ENCODE measurements around the gene PSAPL1. TPM values are rescaled to one million over a fixed set of nuclear protein-coding genes. Genes with fewer than 3 reads are reported as not detected.

The PSAPL1 gene
- total and polyA plus RNA-seq, 9 of the 15 experiments (the other 6 are each of a cell fraction or from before 2014, with no cell fraction given): not detected

DNA sequence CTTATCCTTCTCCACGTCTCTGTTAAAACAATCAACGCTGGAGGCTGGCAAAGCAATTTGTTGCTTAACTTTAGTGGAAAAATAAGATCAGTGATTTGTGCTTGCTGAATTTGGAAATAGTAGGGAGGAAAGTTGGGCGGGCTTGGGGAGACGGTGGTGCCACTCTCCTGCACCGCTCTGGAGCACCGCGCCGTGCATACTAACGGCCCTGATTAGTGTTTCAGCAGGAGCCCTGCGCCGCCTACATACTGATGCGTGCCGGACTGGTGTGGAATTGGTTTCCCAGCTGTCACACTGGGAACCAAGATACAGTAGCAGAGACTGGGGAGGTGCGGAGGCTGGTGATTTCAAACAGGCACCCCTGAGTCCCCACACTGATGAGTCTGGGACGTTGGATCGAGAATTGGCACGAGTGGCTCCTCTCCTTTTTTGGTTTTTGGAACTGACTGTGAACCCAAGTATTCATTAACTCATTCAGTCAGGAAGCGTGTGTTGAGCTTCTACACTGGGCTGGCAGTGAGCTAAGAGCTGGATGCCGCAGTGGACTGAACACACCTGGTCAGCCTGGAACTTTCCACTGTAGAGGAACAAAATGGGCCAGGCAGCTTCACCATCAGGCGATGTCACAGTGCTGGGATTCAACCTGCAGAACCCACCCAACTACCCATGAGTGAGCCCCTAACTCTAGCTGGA lies 29.0 kb upstream of the PSAPL1 start:
- intact Hi-C loops (cut with micrococcal nuclease): no loop called here
- CTCF ChIA-PET (ENCODE audit: low intra/inter-chr PET ratio): no interaction called here

More for the DNA sequence above, 29.0 kb upstream of the PSAPL1 start:
- no peak for FAIRE-seq
- BruUV-seq (replicated peaks): no TSS peak
- no peak for ATAC-seq
- DNase-seq (ENCODE audit: extremely low read depth in 1 of 4, low spot score in 3 of 4): no peak
- Histone ChIP-seq H3K4me2 (ENCODE audit: insufficient read depth, low read length) (no peak overlapping the region), H3K9me1 (ENCODE audit: control insufficient read depth, insufficient read depth, low read length) (no peaks in the 10 kb centered on the region), H3K79me2 (ENCODE audit: control insufficient read depth, insufficient read depth, low read length) (no peaks in the 10 kb centered on the region), H3K9me3 (replicated peaks; ENCODE audit: control insufficient read depth, insufficient read depth, low read depth, low read length) (no peaks in the 10 kb centered on the region), H3K27me3 (ENCODE audit: control insufficient read depth in 2 of 2, insufficient read depth in 2 of 2, low read length in 2 of 2) (peaks cover 0 to 49% of the 10 kb centered on the region in 2 experiments; a peak in 3 of 5 replicates), H3K4me3 (no peak overlapping the region), H3K4me1 (replicated peaks in 1 of 2; ENCODE audit: control insufficient read depth in 2 of 2, insufficient read depth in 2 of 2, low read length in 2 of 2) (no peaks in the 10 kb centered on the region; a peak in 2 of 5 replicates), H3K27ac (ENCODE audit: extremely low read depth, low read depth, low read length) (no peak overlapping the region), H2AFZ (ENCODE audit: low read depth, low read length) (no peak overlapping the region), H3K36me3 (ENCODE audit: control insufficient read depth, insufficient read depth, low read length) (no peaks in the 10 kb centered on the region), H3K9ac (ENCODE audit: insufficient read depth in 1 of 2, low read depth in 2 of 2, low read length in 2 of 2) (no peak overlapping the region), H4K20me1 (replicated peaks; ENCODE audit: control insufficient read depth, insufficient read depth, low read length) (peaks cover 14% of the 10 kb centered on the region)
- in situ Hi-C loops (cut with MboI): no loop called here
- under 1% methylated on average over 20 of the region's 20 CpGs for WGBS (ENCODE audit: insufficient coverage, low coverage, missing lambda C conversion rate)
- POLR2A ChIA-PET: interaction anchor here (0.6 kb wide), 1 partner anchor 10 kb away, joined by 3 read pairs; no protein-coding TSS in a partner anchor
- TF ChIP-seq ZBTB34 (CRISPR knock-in tag; IDR thresholded peaks at IDR 0.05) (no peak), ZKSCAN8 (CRISPR knock-in tag; IDR thresholded peaks at IDR 0.05) (no peak)
